ENCODE data around the gene FKBP9. TPM values are rescaled to one million over a fixed set of nuclear protein-coding genes. Genes with fewer than 3 reads are reported as not detected.

FKBP9 gene
- total and polyA plus RNA-seq, 2 of the 8 experiments (the other 6 are each of a cell fraction or from before 2014, with no cell fraction given), result 7.2 to 10.1 TPM

- TF ChIP-seq CHD7 (IDR thresholded peaks at IDR 0.05; ENCODE audit: insufficient replicate concordance, low read length) (no peak), SIRT6 (IDR thresholded peaks at IDR 0.05; ENCODE audit: low read length) (no peak), RXRA (IDR thresholded peaks at IDR 0.05; ENCODE audit: insufficient read depth, low read depth, low read length) (no peak), KDM1A (IDR thresholded peaks at IDR 0.05; ENCODE audit: borderline replicate concordance, low read length) (peak; percentile 12; the same call in 1 of the 2 replicates), TBP (IDR thresholded peaks at IDR 0.05; ENCODE audit: low read depth, low read length) (peak; percentile 63; the same call in 1 of the 2 replicates), TAF7 (optimal IDR thresholded peaks at IDR 0.05; ENCODE audit: borderline replicate concordance, low read depth, low read length) (no peak), EP300 (IDR thresholded peaks at IDR 0.05; ENCODE audit: borderline replicate concordance in 1 of 2, low read depth in 2 of 2, low read length in 2 of 2) (no peak), RNF2 (IDR thresholded peaks at IDR 0.05; ENCODE audit: borderline replicate concordance, low read depth, low read length, missing control alignments, poor library complexity, severe bottlenecking) (no peak), MAFK (IDR thresholded peaks at IDR 0.05; ENCODE audit: low read depth, low read length) (no peak)
Measured at GRCh38 chr7:32957326-32958045, at the start of gene FKBP9 (continued).

All from H1 (cell line).